ENCODE results near the gene HOPX.

- TF ChIP-seq GATA2 (IDR thresholded peaks at IDR 0.05; ENCODE audit: low read depth, low read length) (no peak), GATA3 (IDR thresholded peaks at IDR 0.05; ENCODE audit: low read depth, low read length) (no peak)
Measured at GRCh38 chr4:56656346-56656643, 24.8 kb downstream of the HOPX start.

Data from SH-SY5Y (cell line).